ENCODE data around the gene DCP1B.

DNA sequence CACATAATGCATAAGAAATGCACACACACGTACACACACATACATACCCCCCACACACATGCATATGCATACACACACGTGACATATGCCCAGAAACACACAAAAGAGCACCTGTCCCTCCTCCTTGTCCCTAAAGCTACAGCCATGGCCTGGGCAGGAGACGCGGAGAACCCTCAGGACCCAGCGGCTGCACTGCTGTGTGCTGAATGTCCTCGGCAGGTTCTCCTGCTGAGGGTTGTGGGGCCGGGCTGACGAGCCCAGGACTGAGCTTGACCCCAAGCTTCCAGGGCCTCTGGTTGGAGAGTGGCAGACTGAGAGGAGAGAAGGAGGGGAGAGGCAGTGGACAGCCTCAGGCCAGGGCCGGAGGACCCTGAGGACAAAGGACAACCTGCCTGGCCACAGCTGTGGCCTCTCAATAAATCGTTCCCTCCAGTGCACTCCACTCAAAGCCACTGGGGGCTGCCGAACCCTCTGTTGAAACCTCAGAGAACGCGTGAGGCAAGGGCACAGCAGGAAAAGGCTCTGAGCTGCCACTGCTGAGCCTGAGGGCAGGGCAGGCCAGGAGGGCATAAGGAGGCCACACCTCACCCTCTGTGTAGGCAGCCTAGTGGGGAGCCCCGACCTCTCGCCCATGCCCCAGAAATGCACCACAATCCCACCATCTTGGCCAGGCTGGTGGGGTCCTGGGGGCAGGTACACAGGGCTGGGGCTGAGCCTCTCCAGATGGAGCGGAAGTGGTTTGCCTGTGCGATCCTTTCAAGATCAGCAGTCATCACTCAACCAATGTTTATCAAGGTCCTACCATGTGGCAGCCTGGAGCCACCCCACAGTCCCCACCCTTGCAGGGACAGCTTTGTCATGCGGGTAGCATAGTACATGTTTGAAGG is 88.9 kb downstream of the DCP1B start:
- no peak for TF ChIP-seq POLR2AphosphoS5 (IDR thresholded peaks at IDR 0.05; ENCODE audit: borderline replicate concordance, low read depth, low read length)
- no peak for TF ChIP-seq EZH2 (IDR thresholded peaks at IDR 0.05)

Data from SK-N-MC (cell line).